PC-3 (cell line): ENCODE results near the gene ACAP2. TPM values are rescaled to one million over a fixed set of nuclear protein-coding genes. Genes with fewer than 3 reads are reported as not detected.

ENCODE experiments used
- ATAC-seq: fragments of 200-7000 bp; cut with Tn5 transposase; 2 replicates; pipeline ENCODE4 v1.9.1; 2020; ENCODE audit warnings: mild to moderate bottlenecking, moderate library complexity
- BruUV-seq: library from RNA; stranded (reverse); fragments of 400-500 nt; replicated peaks from 2 replicates; lab custom pipeline; 2021; lab: Mats Ljungman, UMichigan
- CTCF ChIA-PET: fragments of 300-600 bp; sonication (Branson Sonifier 250); formaldehyde crosslinking; loops from one replicate; lab custom pipeline; 2022; ENCODE audit warnings: antibody characterized with exemption; lab: Charles Lee
- POLR2A ChIA-PET: fragments of 300-600 bp; sonication (Branson Sonifier 250); formaldehyde crosslinking; loops from one replicate; lab custom pipeline; 2022; ENCODE audit warnings: antibody characterized with exemption; ENCODE audit not compliant: unreplicated experiment; lab: Charles Lee
- DNase-seq: peaks from one replicate; pipeline ENCODE4 v3.0.0-alpha.2; 2015
- H2AFZ ChIP-seq: fragments of 300-600 bp; sonication (generic); 2 replicates; pipeline ENCODE4 v1.6.0; 2016; ENCODE audit warnings: antibody characterized with exemption, low read length
- H3F3A ChIP-seq: fragments of 300-600 bp; sonication (generic); one replicate; pipeline ENCODE4 v1.6.0; 2017; ENCODE audit warnings: antibody characterized with exemption, low read length, control low read depth, mild to moderate bottlenecking; ENCODE audit not compliant: unreplicated experiment
- H3K27ac ChIP-seq: fragments of 300-600 bp; sonication (generic); 2 replicates; pipeline ENCODE4 v1.5.1; 2016; ENCODE audit warnings: mild to moderate bottlenecking, low read length
- H3K27me3 ChIP-seq: fragments of 300-600 bp; sonication (generic); 2 replicates; pipeline ENCODE4 v1.6.1; 2016; ENCODE audit warnings: low read length, mixed read lengths
- H3K36me3 ChIP-seq: fragments of 300-600 bp; sonication (generic); 2 replicates; pipeline ENCODE4 v1.6.1; 2016; ENCODE audit warnings: low read depth, mixed run types, low read length, mixed read lengths
- H3K4me1 ChIP-seq: fragments of 300-600 bp; sonication (generic); 2 replicates; pipeline ENCODE4 v1.5.1; 2016; ENCODE audit warnings: low read length; ENCODE audit not compliant: insufficient read depth
- H3K4me2 ChIP-seq: fragments of 300-600 bp; sonication (generic); 2 replicates; pipeline ENCODE4 v1.6.0; 2016; ENCODE audit warnings: low read length
- H3K4me3 ChIP-seq: fragments of 300-600 bp; sonication (generic); 2 replicates; pipeline ENCODE4 v1.5.1; 2016; ENCODE audit warnings: mild to moderate bottlenecking, low read length, mixed read lengths
- H3K79me2 ChIP-seq: fragments of 300-600 bp; sonication (generic); 2 replicates; pipeline ENCODE4 v1.6.1; 2017; ENCODE audit warnings: low read length, mixed read lengths
- H3K9ac ChIP-seq: fragments of 300-600 bp; sonication (generic); 2 replicates; pipeline ENCODE4 v1.6.0; 2016; ENCODE audit warnings: mild to moderate bottlenecking, low read length
- H3K9me2 ChIP-seq: fragments of 300-600 bp; sonication (generic); replicated peaks from 2 replicates; pipeline ENCODE4 v1.6.1; 2016; ENCODE audit warnings: mixed run types, low read length, mixed read lengths
- H3K9me3 ChIP-seq: fragments of 300-600 bp; sonication (generic); 2 replicates; pipeline ENCODE4 v1.6.1; 2016; ENCODE audit warnings: low read length, mixed read lengths
- H4K20me1 ChIP-seq: fragments of 300-600 bp; sonication (generic); 2 replicates; pipeline ENCODE4 v1.6.1; 2016; ENCODE audit warnings: low read length, mixed read lengths
- CTCF ChIP-seq: fragments of 300-600 bp; sonication (generic); conservative IDR thresholded peaks from 2 replicates; pipeline ENCODE4 v1.5.1; 2017; ENCODE audit warnings: antibody characterized with exemption, low read depth, mild to moderate bottlenecking, low read length
- EZH2 ChIP-seq: fragments of 300-600 bp; sonication (generic); IDR thresholded peaks from one replicate; pipeline ENCODE4 v1.6.1; 2017; ENCODE audit warnings: antibody characterized with exemption, mild to moderate bottlenecking, low read length; ENCODE audit not compliant: unreplicated experiment
- EZH2phosphoT487 ChIP-seq: fragments of 300-600 bp; sonication (generic); IDR thresholded peaks from 2 replicates; pipeline ENCODE4 v1.6.1; 2018; ENCODE audit warnings: mild to moderate bottlenecking, antibody characterized with exemption, low read length, borderline replicate concordance
- intact Hi-C: fragments of 100-400 bp; cut with micrococcal nuclease; formaldehyde crosslinking; loops from 2 replicates; pipeline ENCODE4 v1.9.0; 2023
- total RNA-seq: library from RNA; depleted of rRNA; stranded (reverse); fragments of >200 nt; gene quantifications from 2 replicates; pipeline ENCODE4 v1.2.3, GENCODE V29; 2014

ACAP2 gene
- total RNA-seq, 1 experiment from 2014 or later, result 33.5 TPM

- POLR2A ChIA-PET, result interaction anchor here (0.6 kb wide), 1 partner anchor 51 kb away, joined by 4 read pairs; no protein-coding TSS in a partner anchor
- Histone ChIP-seq H3K27me3 (no peaks in the 10 kb centered on the region), H4K20me1 (0 out of 2 replicates have a peak, but pooled peaks cover 5% of the 10 kb centered on the region), H3K4me2 (peak overlapping the region; percentile 82), H3K4me1 (peaks cover 35% of the 10 kb centered on the region), H3K27ac (no peak overlapping the region), H2AFZ (peak overlapping the region; percentile 85), H3F3A (no peaks in the 10 kb centered on the region), H3K4me3 (peak overlapping the region; percentile 84), H3K79me2 (peaks cover 56% of the 10 kb centered on the region), H3K9me3 (no peaks in the 10 kb centered on the region), H3K9ac (peak overlapping the region; percentile 80), H3K9me2 (no peaks in the 10 kb centered on the region), H3K36me3 (no peaks in the 10 kb centered on the region)
- DNase-seq, result no peak
- intact Hi-C loops, result loop anchor here (1.0 to 5.0 kb wide), 5 partner anchors 60 to 171 kb away; partner anchors contain the start of gene XXYLT1
- peak; percentile 1 for ATAC-seq
- TF ChIP-seq CTCF (no peak), EZH2 (no peak), EZH2phosphoT487 (no peak)
- TSS peak; percentile 28 for BruUV-seq
- CTCF ChIA-PET, result interaction anchor here (0.5 to 2.0 kb wide), 3 partner anchors 111 to 171 kb away, joined by 3 to 13 read pairs (median 10); partner anchors contain the start of gene XXYLT1
These were observed 738 bp downstream of the ACAP2 start for GRCh38 chr3:195441992-195442572.

- Histone ChIP-seq H3K9me3 (no peaks in the 10 kb centered on the region), H3K27me3 (no peaks in the 10 kb centered on the region), H3K4me3 (peak overlapping the region; percentile 84), H3K9me2 (no peaks in the 10 kb centered on the region), H3K79me2 (peaks cover 62% of the 10 kb centered on the region), H3K9ac (peak overlapping the region; percentile 80), H2AFZ (peak overlapping the region; percentile 85), H3K4me1 (peaks cover 38% of the 10 kb centered on the region), H3F3A (no peaks in the 10 kb centered on the region), H3K36me3 (no peaks in the 10 kb centered on the region), H3K27ac (peak overlapping the region; percentile 14), H4K20me1 (0 out of 2 replicates have a peak, but pooled peaks cover 5% of the 10 kb centered on the region), H3K4me2 (peak overlapping the region; percentile 82)
- intact Hi-C loops, result loop anchor here (1.0 to 5.0 kb wide), 4 partner anchors 59 to 170 kb away; partner anchors contain the start of gene XXYLT1
- ATAC-seq (peak; percentile 8), DNase-seq (peak; percentile 57)
- TF ChIP-seq CTCF (no peak), EZH2phosphoT487 (no peak), EZH2 (no peak)
- BruUV-seq, result TSS peak; percentile 51
- CTCF ChIA-PET, result interaction anchor here (0.5 to 2.0 kb wide), 3 partner anchors 111 to 170 kb away, joined by 3 to 10 read pairs (median 5); partner anchors contain the start of gene XXYLT1
- POLR2A ChIA-PET, result interaction anchor here (0.7 kb wide), 1 partner anchor 784 kb away, joined by 6 read pairs; no protein-coding TSS in a partner anchor
These were observed 1.3 kb downstream of the ACAP2 start for GRCh38 chr3:195441476-195441991.
